ENCODE measurements around the gene CD8B. TPM values are rescaled to one million over a fixed set of nuclear protein-coding genes. Genes with fewer than 3 reads are reported as not detected.

The CD8B gene
- total and polyA plus RNA-seq, 2 of the 13 experiments (the other 11 are each of a cell fraction or from before 2014, with no cell fraction given): 0.04 TPM; not detected in 1

DNA sequence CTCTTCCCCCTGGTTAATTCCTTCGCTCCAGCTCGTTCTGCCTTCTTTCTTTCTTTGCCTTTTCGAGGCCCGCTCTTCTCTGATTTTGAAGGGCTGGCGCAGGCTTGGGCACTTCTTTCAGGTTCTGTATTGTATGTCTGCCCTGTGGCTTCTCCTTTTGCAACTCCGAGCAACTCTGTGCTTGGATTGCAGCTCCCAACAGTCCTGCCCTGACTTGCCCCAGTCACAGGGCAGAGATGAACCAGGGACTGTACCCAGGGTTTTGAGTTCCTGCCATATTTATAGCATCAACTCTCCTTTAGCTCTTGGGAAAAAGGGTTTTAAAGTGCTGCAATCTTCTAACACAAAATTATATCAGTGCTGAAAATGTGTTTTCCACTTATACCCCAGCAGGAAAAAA lies 39.8 kb downstream of the CD8B start (continued):
- no peak for TF ChIP-seq TEAD2 (CRISPR knock-in tag; IDR thresholded peaks at IDR 0.05)
- no peak for TF ChIP-seq SKI (IDR thresholded peaks at IDR 0.05; ENCODE audit: partially characterized antibody)
- TF ChIP-seq ZNF18 (CRISPR knock-in tag; IDR thresholded peaks at IDR 0.05; ENCODE audit: insufficient replicate concordance): no peak
- no peak for TF ChIP-seq DNMT3B (CRISPR knock-in tag; conservative IDR thresholded peaks at IDR 0.05)

DNA sequence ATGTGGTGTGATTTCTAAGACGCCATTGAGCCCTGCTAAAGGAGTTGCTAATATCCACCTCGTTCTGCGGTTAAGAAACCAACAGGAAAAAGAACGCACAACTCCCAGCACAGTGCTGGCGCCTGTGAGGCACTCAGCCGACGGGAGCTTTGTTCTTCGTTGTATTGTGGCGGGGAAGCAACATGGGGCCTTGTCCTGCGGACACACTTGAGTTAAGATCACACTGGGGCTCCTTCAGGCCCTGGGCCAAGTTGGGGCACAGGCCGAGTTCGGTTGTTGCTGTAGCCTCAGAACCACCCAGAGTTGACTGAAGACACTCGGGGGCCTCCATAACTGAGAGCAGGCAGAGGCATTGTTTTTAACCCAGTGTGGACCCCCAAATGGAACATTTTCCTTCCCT lies 40.4 kb downstream of the CD8B start:
- ChIA-PET CTCF (ENCODE audit: low intra/inter-chr PET ratio, low total read pairs) (no interaction called here), POLR2A (no interaction called here)
- Histone ChIP-seq H3K36me3 (replicated peaks in 1 of 2; ENCODE audit: control insufficient read depth in 1 of 2, insufficient read depth in 2 of 2, low read length in 2 of 2) (no peaks in the 10 kb centered on the region), H4K20me1 (ENCODE audit: insufficient read depth, low read length) (no peaks in the 10 kb centered on the region), H3K9me3 (ENCODE audit: low read length) (peaks cover 14% of the 10 kb centered on the region), H3K4me1 (ENCODE audit: insufficient read depth, low read length) (peaks cover 15% of the 10 kb centered on the region), H2AFZ (ENCODE audit: low read length) (no peak overlapping the region), H3K27me3 (ENCODE audit: control insufficient read depth in 1 of 2, insufficient read depth in 2 of 2, low read length in 2 of 2) (peaks cover 0 to 21% of the 10 kb centered on the region in 2 experiments; a peak in 4 of 5 replicates), H3K79me2 (ENCODE audit: insufficient read depth, low read length) (no peaks in the 10 kb centered on the region), H3K4me3 (replicated peaks in 1 of 3; ENCODE audit: insufficient read depth in 1 of 3, low read depth in 2 of 3, low read length in 3 of 3) (no peak overlapping the region), H3K27ac (ENCODE audit: extremely low read length, insufficient read depth, low read length) (no peak overlapping the region), H3K4me2 (ENCODE audit: low read depth, low read length) (no peak overlapping the region), H3K9ac (ENCODE audit: insufficient read depth, low read depth, low read length) (no peak overlapping the region)
- WGBS (ENCODE audit: low lambda C conversion rate): 88% methylated on average over 11 of the region's 13 CpGs
- intact Hi-C loops (cut with micrococcal nuclease; ENCODE audit: unreplicated experiment) (no loop called here), in situ Hi-C loops (cut with HindIII; ENCODE audit: extremely low pct_ligation_motif_present, low pct_unique_long_range_greater_than_20kb) (loop anchor here (25.0 kb wide), 1 partner anchor 116 kb away; the partner anchor contains the start of gene RGPD1)
- ATAC-seq (no peak), DNase-seq (ENCODE audit: low spot score) (no peak), FAIRE-seq (no peak)
- BruUV-seq (replicated peaks): no TSS peak
- TF ChIP-seq CBX5 (CRISPR knock-in tag; IDR thresholded peaks at IDR 0.05; ENCODE audit: borderline replicate concordance): no peak
- no peak for TF ChIP-seq KDM5A (IDR thresholded peaks at IDR 0.05; ENCODE audit: borderline replicate concordance, low read length)
- no peak for TF ChIP-seq FOXA1 (IDR thresholded peaks at IDR 0.05)
- TF ChIP-seq FOXA1 (CRISPR knock-in tag; IDR thresholded peaks at IDR 0.05): no peak
- TF ChIP-seq KLF6 (CRISPR knock-in tag; IDR thresholded peaks at IDR 0.05): no peak
- no peak for TF ChIP-seq ZNF407 (CRISPR knock-in tag; IDR thresholded peaks at IDR 0.05; ENCODE audit: not compliant biosample characterization)
- no peak for TF ChIP-seq POLR2G (IDR thresholded peaks at IDR 0.05; ENCODE audit: low read depth, low read length)
- no peak for TF ChIP-seq ERF (CRISPR knock-in tag; IDR thresholded peaks at IDR 0.05)
- TF ChIP-seq NR2C2 (CRISPR knock-in tag; IDR thresholded peaks at IDR 0.05; ENCODE audit: borderline replicate concordance): no peak
- TF ChIP-seq NONO (IDR thresholded peaks at IDR 0.05): no peak
- no peak for TF ChIP-seq NONO (CRISPR knock-in tag; conservative IDR thresholded peaks at IDR 0.05)
